NCI-H345 treated with DMSO at 0.1 percent for 48 hours (cell line): ENCODE data around the gene LRRC56.

Source experiments
- DNase-seq: peaks from one replicate; lab custom pipeline; 2025; ENCODE audit not compliant: unreplicated experiment; lab: John Stamatoyannopoulos, UW

Gene LRRC56

GRCh38 chr11:556662-557256, 19.4 kb downstream of the LRRC56 start:
- DNase-seq, result no peak

- DNase-seq, result no peak
Observed at GRCh38 chr11:557328-558132, 20.2 kb downstream of the LRRC56 start.

DNA sequence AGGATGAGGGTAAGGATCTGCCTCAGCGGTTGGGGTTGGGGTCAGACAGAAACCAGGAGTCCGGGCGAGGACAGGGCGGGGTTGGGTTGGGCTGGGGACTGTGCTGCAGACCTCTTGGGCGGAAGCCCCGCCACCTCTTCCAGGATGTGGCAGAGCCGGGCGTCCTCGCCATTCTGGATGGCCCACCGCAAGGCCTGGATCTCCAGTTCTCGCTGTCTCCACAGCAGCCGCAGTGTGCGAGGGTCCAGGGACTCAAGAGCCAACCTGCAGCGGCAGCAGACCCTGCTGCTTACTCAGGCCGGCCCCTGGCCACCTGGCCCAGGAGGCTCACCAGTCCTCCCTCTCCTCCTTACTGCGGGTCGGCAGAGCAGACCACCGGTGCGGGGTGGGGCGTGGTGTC, 21.2 kb downstream of the LRRC56 start:
- no peak for DNase-seq

- DNase-seq, result no peak
Observed at GRCh38 chr11:559020-559620, 21.8 kb downstream of the LRRC56 start.

DNA sequence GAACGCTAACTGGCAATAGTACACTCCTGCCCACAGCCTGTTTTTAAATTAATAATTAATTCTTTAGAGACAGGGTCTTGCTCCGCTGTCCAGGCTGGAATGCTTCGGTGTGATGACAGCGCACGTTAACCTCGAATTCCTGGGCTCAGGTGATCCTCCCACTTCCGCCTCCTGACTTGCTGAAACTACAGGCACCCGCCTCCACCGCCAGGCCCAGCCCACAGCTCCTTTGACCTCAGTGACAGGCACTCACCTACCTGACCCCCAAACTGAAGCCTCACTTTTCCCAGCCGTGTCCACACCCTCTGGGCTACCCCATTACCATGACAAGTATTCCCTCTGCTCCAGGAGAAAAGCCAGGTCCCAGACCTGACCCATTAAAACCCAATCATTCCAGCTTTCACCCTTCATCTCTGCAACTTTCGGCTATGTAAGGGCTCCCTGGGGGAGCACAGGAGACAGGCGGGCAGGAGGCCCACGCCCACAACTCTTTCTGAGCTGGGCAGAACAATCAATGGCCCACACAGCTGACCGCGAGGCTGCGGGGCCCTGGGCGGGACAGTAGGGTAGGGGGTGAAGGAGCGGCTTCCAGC, 22.5 kb downstream of the LRRC56 start:
- DNase-seq, result no peak

DNA sequence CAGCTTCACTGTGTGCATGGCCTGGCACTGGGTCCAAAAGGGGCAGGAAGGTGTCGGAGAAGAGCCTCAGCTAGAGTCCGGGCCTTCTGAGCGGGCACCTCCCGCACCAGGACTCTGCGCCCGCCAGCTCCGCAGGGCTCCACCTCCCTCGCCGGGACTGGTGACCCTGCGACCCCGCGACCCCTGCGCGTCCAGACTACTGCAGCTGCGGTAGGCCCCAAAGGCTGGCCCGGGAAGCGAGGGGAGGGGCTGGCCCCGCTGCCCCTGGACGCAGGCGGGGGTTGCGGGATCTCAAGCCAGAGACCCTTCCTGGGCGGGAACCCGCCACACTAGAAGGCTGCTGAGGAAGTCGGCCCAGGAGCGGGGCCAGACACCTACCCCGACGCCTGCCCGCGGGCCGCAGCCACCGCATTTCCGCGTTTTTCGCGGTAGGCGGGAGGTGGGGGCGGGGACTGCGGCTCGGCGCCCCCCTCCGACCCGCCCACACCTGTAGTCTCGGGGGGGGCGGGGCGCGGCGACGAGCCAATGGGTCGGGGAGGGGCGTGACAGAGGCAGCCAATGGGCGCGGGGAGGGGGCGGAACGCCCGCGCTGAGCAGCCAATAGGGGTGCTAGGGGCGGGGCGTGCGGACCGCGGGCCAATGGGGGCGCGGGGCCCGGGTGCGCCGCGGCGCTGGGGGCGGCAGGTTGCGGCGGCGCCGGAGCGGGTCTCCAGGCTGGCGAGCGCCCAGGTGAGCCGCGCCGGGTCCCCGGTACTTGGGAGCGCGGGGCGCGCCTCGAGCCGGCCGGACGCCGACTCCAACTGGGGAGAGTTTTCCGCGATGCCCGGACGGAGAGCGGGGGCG, 23.2 kb downstream of the LRRC56 start, which contains the start of the genes LMNTD2 and RASSF7:
Gene LMNTD2 (minus strand): TSS at position 434 of the 843 bp plus-strand sequence. CDS start 22 bp downstream, at position 412.
Gene RASSF7 (plus strand): TSS at position 666 of the 843 bp plus-strand sequence. CDS start 799 bp downstream, outside the sequence.
- peak; percentile 75 for DNase-seq

GRCh38 chr11:561148-562003, 24.0 kb downstream of the LRRC56 start:
- DNase-seq, result no peak

DNA sequence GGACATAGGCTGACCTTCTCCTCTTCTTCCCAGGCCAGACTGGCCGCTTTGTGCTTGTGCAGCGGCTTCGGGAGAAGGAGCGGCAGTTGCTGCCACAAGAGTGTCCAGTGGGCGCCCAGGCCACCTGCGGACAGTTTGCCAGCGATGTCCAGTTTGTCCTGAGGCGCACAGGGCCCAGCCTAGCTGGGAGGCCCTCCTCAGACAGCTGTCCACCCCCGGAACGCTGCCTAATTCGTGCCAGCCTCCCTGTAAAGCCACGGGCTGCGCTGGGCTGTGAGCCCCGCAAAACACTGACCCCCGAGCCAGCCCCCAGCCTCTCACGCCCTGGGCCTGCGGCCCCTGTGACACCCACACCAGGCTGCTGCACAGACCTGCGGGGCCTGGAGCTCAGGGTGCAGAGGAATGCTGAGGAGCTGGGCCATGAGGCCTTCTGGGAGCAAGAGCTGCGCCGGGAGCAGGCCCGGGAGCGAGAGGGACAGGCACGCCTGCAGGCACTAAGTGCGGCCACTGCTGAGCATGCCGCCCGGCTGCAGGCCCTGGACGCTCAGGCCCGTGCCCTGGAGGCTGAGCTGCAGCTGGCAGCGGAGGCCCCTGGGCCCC, 24.8 kb downstream of the LRRC56 start:
- no peak for DNase-seq

GRCh38 chr11:563066-563811, 25.9 kb downstream of the LRRC56 start:
- no peak for DNase-seq

DNA sequence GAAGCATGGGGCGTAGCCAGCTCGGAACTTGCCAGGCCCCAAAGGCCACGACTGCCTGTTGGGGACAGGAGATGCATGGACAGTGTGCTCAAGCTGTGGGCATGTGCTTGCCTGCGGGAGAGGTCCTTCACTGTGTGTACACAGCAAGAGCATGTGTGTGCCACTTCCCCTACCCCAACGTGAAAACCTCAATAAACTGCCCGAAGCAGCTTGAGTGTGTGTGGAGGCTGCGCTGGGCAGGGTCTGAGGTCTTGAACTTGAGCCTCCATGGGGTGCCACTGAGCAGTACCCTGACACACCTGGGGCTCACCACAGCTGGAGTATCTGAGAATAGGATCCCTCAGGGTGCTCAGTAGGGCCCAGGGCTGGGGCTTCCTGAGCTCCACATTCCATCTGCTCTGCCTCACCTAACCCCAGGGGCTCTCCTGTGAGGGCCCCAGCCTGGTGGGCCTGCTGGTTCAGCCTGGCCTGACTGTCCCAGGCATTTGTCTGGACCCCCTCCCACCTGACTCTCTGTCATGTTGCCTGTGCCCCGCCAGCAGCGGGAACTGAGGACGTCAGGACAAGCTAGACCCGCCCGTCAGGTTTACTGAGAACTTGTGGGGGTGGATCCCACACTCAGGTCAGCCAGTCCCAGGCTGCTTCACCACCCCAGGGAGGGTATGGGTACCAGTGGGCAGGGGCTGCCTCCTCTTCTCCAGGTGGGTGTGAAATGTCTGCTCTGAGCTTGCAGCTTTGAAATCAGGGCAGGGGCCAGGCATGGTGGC, 26.7 kb downstream of the LRRC56 start:
- no peak for DNase-seq

DNA sequence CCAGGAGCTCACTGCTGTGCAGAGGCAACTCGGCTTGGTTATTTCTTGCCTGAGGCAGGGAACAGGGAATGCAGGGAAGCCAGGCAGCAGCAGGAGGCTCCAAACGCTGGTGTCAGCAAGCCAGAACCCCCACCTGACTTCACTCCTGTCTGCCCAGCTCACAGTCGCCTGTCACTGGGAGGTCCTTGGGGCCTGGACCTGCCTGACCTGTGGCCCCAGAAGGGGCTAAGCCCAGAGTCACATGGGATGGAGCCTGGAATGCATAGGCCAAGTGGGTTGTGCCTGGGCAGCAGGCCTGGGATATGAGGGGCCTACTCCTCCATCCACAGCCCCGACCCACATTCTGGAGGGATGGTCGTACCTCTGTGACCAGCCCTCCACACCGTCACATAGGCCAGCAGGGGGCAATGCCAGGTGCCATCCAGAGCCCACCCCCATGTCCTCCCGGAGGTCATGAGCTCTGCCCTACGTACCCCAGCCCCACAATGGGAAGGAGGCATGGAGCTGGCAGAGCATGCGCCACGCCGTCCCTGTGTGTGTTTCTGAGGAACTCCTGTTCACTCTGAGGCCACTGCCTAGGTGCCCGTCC, 28.7 kb downstream of the LRRC56 start:
- no peak for DNase-seq

GRCh38 chr11:567011-567628, 29.8 kb downstream of the LRRC56 start:
- DNase-seq, result no peak

DNA sequence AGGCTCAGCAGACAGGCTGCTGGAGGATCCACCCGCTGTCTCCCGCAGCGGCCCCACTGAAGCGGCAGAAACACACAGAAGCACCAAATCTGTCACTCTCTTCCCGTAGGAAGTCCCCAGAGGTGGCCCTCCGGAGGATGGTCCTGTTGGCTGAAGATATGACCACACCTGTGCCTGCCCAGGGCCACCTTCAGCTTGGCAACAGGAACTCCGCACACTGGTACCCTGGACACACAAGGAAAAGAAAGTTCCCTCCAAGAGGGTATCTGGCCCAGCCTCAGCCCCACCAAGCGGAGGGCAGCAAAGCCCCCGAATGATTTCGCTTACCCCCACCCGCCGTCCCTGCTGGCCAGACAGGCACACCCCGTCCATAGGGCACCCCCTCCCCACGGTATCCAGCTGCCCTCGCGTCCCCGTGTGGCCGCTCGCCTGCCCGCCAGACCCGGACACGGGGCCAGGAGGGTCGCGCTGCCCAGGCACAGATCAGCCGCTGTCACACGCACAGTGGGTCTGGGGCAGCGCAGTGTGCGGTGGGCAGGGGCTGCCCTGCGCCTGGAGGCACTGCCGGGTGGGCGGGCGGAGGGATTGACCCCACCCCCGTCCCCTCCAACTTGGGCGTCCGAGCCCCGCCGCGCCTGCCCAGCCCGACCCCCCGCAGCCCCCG, 30.4 kb downstream of the LRRC56 start:
- no peak for DNase-seq

DNA sequence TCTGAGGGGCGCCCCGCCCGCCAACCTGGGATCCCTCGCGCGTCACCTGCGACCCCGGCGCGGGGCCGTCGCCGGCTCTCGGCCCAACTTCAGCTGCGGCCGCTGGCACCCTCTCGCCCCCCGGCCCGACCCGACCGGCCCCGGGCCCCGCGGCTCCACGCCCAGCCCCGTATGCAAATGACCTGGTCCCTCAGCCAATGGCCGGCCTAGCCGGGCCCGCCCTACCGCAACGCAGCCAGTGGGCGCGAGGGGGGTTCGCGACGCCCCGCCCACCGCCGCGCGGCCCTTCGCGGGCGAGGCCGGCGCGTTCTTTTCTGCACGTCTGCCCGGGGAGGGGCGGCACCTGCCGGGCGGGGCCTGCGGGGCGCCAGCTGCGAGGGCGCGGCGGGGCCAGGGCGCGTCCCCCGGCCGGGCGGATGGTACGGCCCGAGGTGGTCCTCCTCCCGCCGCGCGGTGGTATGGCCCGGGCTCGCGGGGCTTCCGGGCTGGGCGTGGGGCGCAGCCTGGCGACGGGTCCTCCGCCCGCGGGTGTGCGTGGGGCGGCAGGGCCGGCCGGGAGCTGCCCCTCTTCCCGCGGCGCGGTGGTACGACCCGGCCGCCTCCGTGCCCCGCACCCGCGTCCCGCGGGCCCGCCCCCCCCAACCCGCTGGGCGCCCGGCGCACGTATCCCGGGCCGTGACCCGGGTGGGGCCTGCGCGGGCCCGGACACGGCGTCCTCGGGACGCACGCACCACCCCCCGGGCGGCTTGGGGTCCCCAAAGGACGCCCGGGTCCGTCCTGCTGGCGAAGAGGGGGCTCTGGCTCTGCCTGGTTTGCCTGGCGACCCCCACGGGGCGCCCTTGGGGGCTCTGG, 31.2 kb downstream of the LRRC56 start:
- DNase-seq, result peak; percentile 92

GRCh38 chr11:569158-569885, 32.0 kb downstream of the LRRC56 start:
- DNase-seq, result no peak
